Measurements from ENCODE around the gene IFITM5.
A peak's percentile ranks its signal among the peaks of the same experiment; 100 is the strongest.
"Not testable (repeated sequence)": the region's sequence is repeated elsewhere in the genome, so short reads cannot be mapped to it uniquely, and the experiment has no call there.

Gene IFITM5

DNA sequence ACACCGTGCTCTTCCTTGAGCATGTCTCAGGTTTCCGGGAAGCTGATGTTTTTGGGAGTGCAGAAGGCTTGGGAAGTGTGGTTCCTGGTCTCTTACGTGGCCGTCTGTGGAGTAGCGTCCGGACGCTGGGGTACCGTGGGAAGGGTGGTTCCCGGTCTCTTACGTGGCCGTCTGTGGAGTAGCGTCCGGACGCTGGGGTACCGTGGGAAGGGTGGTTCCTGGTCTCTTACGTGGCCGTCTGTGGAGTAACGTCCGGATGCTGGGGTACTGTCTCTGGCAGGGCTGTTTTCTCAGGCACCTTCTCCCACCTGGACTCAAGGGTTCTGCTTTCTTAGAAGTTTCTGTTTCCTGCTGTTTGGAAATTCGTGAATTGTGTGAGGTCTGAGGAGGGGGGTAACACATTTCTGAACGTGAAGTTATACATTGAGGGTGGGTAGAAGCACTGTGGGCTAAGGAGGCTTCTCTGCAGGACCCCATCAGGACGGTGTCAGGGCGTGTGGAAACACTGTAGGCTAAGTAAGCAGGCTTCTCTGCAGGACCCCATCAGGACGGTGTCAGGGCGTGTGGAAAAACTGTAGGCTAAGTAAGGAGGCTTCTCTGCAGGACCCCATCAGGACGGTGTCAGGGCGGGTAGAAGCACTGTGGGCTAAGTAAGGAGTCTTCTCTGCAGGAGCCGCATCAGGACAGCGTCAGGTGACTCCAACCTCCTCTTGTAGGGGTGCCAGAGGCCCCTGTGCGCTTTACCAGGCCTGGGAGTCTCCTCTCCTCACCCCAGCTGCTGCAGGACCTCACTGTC, 26.7 kb upstream of the IFITM5 start:
- no peak overlapping the region for H3K23ac ChIP-seq (ENCODE audit: low read length)
- no peaks in the 10 kb centered on the region for H3K79me1 ChIP-seq (ENCODE audit: low read length)
- no peak overlapping the region for H3K27ac ChIP-seq (ENCODE audit: low read depth, low read length)
- H3K56ac ChIP-seq (ENCODE audit: low read length) = peak overlapping the region; percentile 76
- no peaks in the 10 kb centered on the region for H3K27me3 ChIP-seq (ENCODE audit: insufficient read depth, low read length, poor library complexity)
- peak overlapping the region; percentile 65 for H3K18ac ChIP-seq (ENCODE audit: low read length)
- H2BK15ac ChIP-seq (replicated peaks; ENCODE audit: low read depth) = no peak overlapping the region
- H2BK5ac ChIP-seq (ENCODE audit: low read length) = peak overlapping the region; percentile 13
- no peak overlapping the region for H3K4me2 ChIP-seq (ENCODE audit: low read length)
- H3K36me3 ChIP-seq (ENCODE audit: control insufficient read depth, insufficient read depth, low read length) = no peaks in the 10 kb centered on the region
- H3K79me2 ChIP-seq (ENCODE audit: control insufficient read depth, insufficient read depth, low read length) = no peaks in the 10 kb centered on the region
- no peak overlapping the region for H3K9ac ChIP-seq (ENCODE audit: low read length)
- DNase-seq = no peak
- peak overlapping the region; percentile 92 for H2AK5ac ChIP-seq (ENCODE audit: low read length)
- no peak overlapping the region for H4K5ac ChIP-seq (ENCODE audit: low read length)
- H4K8ac ChIP-seq (ENCODE audit: low read depth, low read length) = no peak overlapping the region
- peak overlapping the region; percentile 2 for H2BK120ac ChIP-seq (ENCODE audit: low read depth, low read length)
- no CpG with 5 or more reads among the region's 30 CpGs for WGBS (ENCODE audit: extremely low coverage, insufficient coverage, low lambda C conversion rate)
- peaks cover 5% of the 10 kb centered on the region for H3K4me1 ChIP-seq (ENCODE audit: control insufficient read depth, low read depth, low read length)
- no peak overlapping the region for H3K4me3 ChIP-seq (ENCODE audit: low read length)
- H3K4ac ChIP-seq (ENCODE audit: low read depth, low read length) = peak overlapping the region; percentile 81

- peak overlapping the region; percentile 35 for H2BK120ac ChIP-seq (ENCODE audit: low read depth, low read length)
- DNase-seq = not testable (repeated sequence)
- no CpG with 5 or more reads among the region's 34 CpGs for WGBS (ENCODE audit: extremely low coverage, insufficient coverage, low lambda C conversion rate)
These were observed 25.5 kb upstream of the IFITM5 start for GRCh38 chr11:324593-325517.

DNA sequence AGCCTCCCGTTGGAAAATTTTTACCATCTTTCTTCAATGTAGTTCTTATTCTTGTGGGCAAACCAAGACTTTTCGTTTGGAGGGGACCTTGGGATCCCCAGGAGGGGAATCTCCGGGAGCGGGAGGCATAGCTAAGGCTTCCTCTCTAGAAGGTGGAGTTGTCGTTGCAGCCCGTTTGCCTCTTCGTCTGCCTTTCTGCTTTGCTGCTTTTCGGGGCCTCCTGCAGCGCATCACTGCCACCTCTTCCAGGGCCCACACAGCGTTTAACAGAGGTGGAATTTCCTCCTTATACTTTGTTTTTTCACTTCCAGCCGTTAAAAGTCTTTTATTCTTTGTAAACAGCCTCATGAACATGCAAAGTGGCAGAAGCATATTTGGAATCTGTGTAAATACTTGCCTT, 24.8 kb upstream of the IFITM5 start:
- H2BK15ac ChIP-seq (replicated peaks; ENCODE audit: low read depth) = no peak overlapping the region
- no peak overlapping the region for H4K5ac ChIP-seq (ENCODE audit: low read length)
- no peak overlapping the region for H4K8ac ChIP-seq (ENCODE audit: low read depth, low read length)
- H3K4ac ChIP-seq (ENCODE audit: low read depth, low read length) = peak overlapping the region; percentile 71
- no peaks in the 10 kb centered on the region for H3K27me3 ChIP-seq (ENCODE audit: insufficient read depth, low read length, poor library complexity)
- H3K79me1 ChIP-seq (ENCODE audit: low read length) = peaks cover 2% of the 10 kb centered on the region
- peak overlapping the region; percentile 53 for H3K56ac ChIP-seq (ENCODE audit: low read length)
- peaks cover 4% of the 10 kb centered on the region for H3K79me2 ChIP-seq (ENCODE audit: control insufficient read depth, insufficient read depth, low read length)
- H3K27ac ChIP-seq (ENCODE audit: low read depth, low read length) = no peak overlapping the region
- DNase-seq = no peak
- no peak overlapping the region for H3K9ac ChIP-seq (ENCODE audit: low read length)
- H3K4me2 ChIP-seq (ENCODE audit: low read length) = no peak overlapping the region
- no peak overlapping the region for H2BK5ac ChIP-seq (ENCODE audit: low read length)
- no peak overlapping the region for H3K4me3 ChIP-seq (ENCODE audit: low read length)
- no CpG with 5 or more reads among the region's 11 CpGs for WGBS (ENCODE audit: extremely low coverage, insufficient coverage, low lambda C conversion rate)
- peak overlapping the region; percentile 35 for H2BK120ac ChIP-seq (ENCODE audit: low read depth, low read length)
- H3K36me3 ChIP-seq (ENCODE audit: control insufficient read depth, insufficient read depth, low read length) = no peaks in the 10 kb centered on the region
- peaks cover 5% of the 10 kb centered on the region for H3K4me1 ChIP-seq (ENCODE audit: control insufficient read depth, low read depth, low read length)
- peak overlapping the region; percentile 40 for H3K18ac ChIP-seq (ENCODE audit: low read length)
- no peak overlapping the region for H2AK5ac ChIP-seq (ENCODE audit: low read length)
- H3K23ac ChIP-seq (ENCODE audit: low read length) = no peak overlapping the region

More at GRCh38 chr11:324593-325517, 25.5 kb upstream of the IFITM5 start:
- not testable (repeated sequence) for H3K79me2 ChIP-seq (ENCODE audit: control insufficient read depth, insufficient read depth, low read length); H2BK5ac ChIP-seq (ENCODE audit: low read length); H4K5ac ChIP-seq (ENCODE audit: low read length); H2AK5ac ChIP-seq (ENCODE audit: low read length); H3K23ac ChIP-seq (ENCODE audit: low read length); H3K9ac ChIP-seq (ENCODE audit: low read length); H3K4ac ChIP-seq (ENCODE audit: low read depth, low read length); H3K4me2 ChIP-seq (ENCODE audit: low read length); H3K4me3 ChIP-seq (ENCODE audit: low read length); H2BK15ac ChIP-seq (replicated peaks; ENCODE audit: low read depth); H3K36me3 ChIP-seq (ENCODE audit: control insufficient read depth, insufficient read depth, low read length); H3K27ac ChIP-seq (ENCODE audit: low read depth, low read length); H3K27me3 ChIP-seq (ENCODE audit: insufficient read depth, low read length, poor library complexity); H3K79me1 ChIP-seq (ENCODE audit: low read length); H3K56ac ChIP-seq (ENCODE audit: low read length); H3K4me1 ChIP-seq (ENCODE audit: control insufficient read depth, low read depth, low read length); H4K8ac ChIP-seq (ENCODE audit: low read depth, low read length)
- H3K18ac ChIP-seq (ENCODE audit: low read length) = peak overlapping the region; percentile 44

DNA sequence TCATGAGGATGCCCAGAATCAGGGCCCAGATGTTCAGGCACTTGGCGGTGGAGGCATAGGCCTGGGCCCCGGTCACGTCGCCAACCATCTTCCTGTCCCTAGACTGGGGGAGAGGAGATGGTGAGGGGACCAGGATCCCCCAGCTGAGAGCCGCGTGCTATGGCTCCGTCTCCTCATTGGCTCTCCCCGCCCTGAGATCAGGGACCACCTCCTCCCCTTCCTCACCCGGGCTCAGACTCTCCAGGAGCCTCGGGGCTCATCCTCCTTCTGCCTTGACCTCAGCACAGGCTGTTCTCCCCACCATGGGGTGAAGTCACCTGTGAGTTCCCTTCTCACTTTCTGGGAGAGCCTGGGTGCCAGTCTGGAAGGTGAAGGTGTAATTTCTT, 20.6 kb upstream of the IFITM5 start:
- not testable (repeated sequence) for H2BK5ac ChIP-seq (ENCODE audit: low read length); H2BK15ac ChIP-seq (replicated peaks; ENCODE audit: low read depth); H2AK5ac ChIP-seq (ENCODE audit: low read length); H3K4me2 ChIP-seq (ENCODE audit: low read length); H3K27me3 ChIP-seq (ENCODE audit: insufficient read depth, low read length, poor library complexity); H3K36me3 ChIP-seq (ENCODE audit: control insufficient read depth, insufficient read depth, low read length); H3K4me3 ChIP-seq (ENCODE audit: low read length); H4K5ac ChIP-seq (ENCODE audit: low read length); H3K18ac ChIP-seq (ENCODE audit: low read length); H4K8ac ChIP-seq (ENCODE audit: low read depth, low read length); DNase-seq; H3K4ac ChIP-seq (ENCODE audit: low read depth, low read length); H3K79me1 ChIP-seq (ENCODE audit: low read length); H2BK120ac ChIP-seq (ENCODE audit: low read depth, low read length); H3K23ac ChIP-seq (ENCODE audit: low read length); H3K27ac ChIP-seq (ENCODE audit: low read depth, low read length); H3K4me1 ChIP-seq (ENCODE audit: control insufficient read depth, low read depth, low read length)
- no CpG with 5 or more reads among the region's 10 CpGs for WGBS (ENCODE audit: extremely low coverage, insufficient coverage, low lambda C conversion rate)
- H3K79me2 ChIP-seq (ENCODE audit: control insufficient read depth, insufficient read depth, low read length) = peaks cover 19% of the 10 kb centered on the region
- peak overlapping the region; percentile 60 for H3K9ac ChIP-seq (ENCODE audit: low read length)
- H3K56ac ChIP-seq (ENCODE audit: low read length) = peak overlapping the region; percentile 71

DNA sequence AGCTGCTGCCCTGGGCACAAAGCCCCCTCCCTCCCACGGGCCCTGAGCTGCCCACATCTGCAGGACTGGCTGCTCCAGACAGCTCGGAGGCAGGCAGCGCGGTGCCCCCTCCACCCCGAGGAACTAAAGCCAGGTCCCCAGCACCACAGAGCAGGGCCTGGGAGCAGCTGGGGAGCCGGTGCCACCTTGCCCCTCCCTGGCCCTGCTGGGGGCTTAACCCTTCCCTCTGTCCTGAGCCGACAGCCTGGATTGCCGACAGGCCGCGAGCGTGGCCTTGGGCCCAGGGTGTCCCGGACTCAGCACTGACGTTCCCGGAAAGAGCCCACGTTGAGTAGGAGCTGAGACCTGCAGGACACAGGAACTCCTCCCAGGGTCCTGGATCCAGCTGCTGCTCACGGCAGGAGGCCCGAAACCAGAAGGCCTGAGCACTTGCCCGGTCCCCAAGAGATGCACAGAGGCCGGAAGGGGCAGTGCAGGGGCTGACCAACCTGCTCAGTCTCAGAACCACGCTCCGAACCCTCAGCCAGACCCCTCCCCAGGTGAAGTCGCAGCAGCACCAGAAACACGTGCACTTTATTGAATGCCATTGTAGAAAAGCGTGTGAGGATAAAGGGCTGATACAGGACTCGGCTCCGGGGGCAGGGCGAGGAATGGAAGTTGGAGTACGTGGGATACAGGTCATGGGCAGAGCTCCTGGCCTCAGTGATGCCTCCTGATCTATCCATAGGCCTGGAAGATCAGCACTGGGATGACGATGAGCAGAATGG, 20.0 kb upstream of the IFITM5 start:
- not testable (repeated sequence) for H2BK120ac ChIP-seq (ENCODE audit: low read depth, low read length); H2BK15ac ChIP-seq (replicated peaks; ENCODE audit: low read depth); H2BK5ac ChIP-seq (ENCODE audit: low read length); H3K27ac ChIP-seq (ENCODE audit: low read depth, low read length); H4K8ac ChIP-seq (ENCODE audit: low read depth, low read length); H3K4me1 ChIP-seq (ENCODE audit: control insufficient read depth, low read depth, low read length); H3K4me3 ChIP-seq (ENCODE audit: low read length); H3K4ac ChIP-seq (ENCODE audit: low read depth, low read length); H3K79me1 ChIP-seq (ENCODE audit: low read length); H3K36me3 ChIP-seq (ENCODE audit: control insufficient read depth, insufficient read depth, low read length); H3K23ac ChIP-seq (ENCODE audit: low read length); H4K5ac ChIP-seq (ENCODE audit: low read length); H3K27me3 ChIP-seq (ENCODE audit: insufficient read depth, low read length, poor library complexity); H3K18ac ChIP-seq (ENCODE audit: low read length); DNase-seq
- peak overlapping the region; percentile 1 for H3K4me2 ChIP-seq (ENCODE audit: low read length)
- peak overlapping the region; percentile 81 for H3K56ac ChIP-seq (ENCODE audit: low read length)
- H3K9ac ChIP-seq (ENCODE audit: low read length) = peak overlapping the region; percentile 60
- no CpG with 5 or more reads among the region's 29 CpGs for WGBS (ENCODE audit: extremely low coverage, insufficient coverage, low lambda C conversion rate)
- H2AK5ac ChIP-seq (ENCODE audit: low read length) = peak overlapping the region; percentile 10
- peaks cover 25% of the 10 kb centered on the region for H3K79me2 ChIP-seq (ENCODE audit: control insufficient read depth, insufficient read depth, low read length)
